Fibroblast of the aortic adventitia (primary cell): Measurements from ENCODE around the gene RFX1. TPM values are rescaled to one million over a fixed set of nuclear protein-coding genes. Genes with fewer than 3 reads are reported as not detected.
A peak's percentile ranks its signal among the peaks of the same experiment; 100 is the strongest.

Experiments
- DNase-seq: peaks from one replicate; pipeline ENCODE4 v3.0.0-alpha.2; 2010; ENCODE audit warnings: low read depth
- H3K4me3 ChIP-seq: 2 replicates; pipeline ENCODE4 v1.5.1; 2011; ENCODE audit warnings: low read depth, mild to moderate bottlenecking, control low read depth, low read length, moderate library complexity
- CTCF ChIP-seq: IDR thresholded peaks from 2 replicates; pipeline ENCODE4 v1.5.1; 2011; ENCODE audit warnings: mild to moderate bottlenecking, low read length, control low read depth, inconsistent platforms; ENCODE audit not compliant: insufficient read depth
- total RNA-seq: library from RNA; depleted of rRNA; stranded (reverse); fragments of >200 nt; gene quantifications from 2 replicates; pipeline ENCODE4 v1.2.3, GENCODE V29; 2012; ENCODE audit warnings: low replicate concordance

Gene RFX1
- total RNA-seq, 1 donor, result 3.4 TPM

GRCh38 chr19:13959962-13960862 lies 45.9 kb downstream of the RFX1 start:
- H3K4me3 ChIP-seq, result no peak overlapping the region
- peak; percentile 16 for TF ChIP-seq CTCF
- DNase-seq, result no peak

GRCh38 chr19:13959141-13959961 lies 46.8 kb downstream of the RFX1 start:
- no peak for DNase-seq

GRCh38 chr19:13958043-13958442 lies 48.1 kb downstream of the RFX1 start:
- no peak for TF ChIP-seq CTCF
- H3K4me3 ChIP-seq, result no peak overlapping the region
- DNase-seq, result no peak

More at GRCh38 chr19:13959141-13959961, 46.8 kb downstream of the RFX1 start:
- no peak overlapping the region for H3K4me3 ChIP-seq
- no peak for TF ChIP-seq CTCF

- no peak for TF ChIP-seq CTCF
- H3K4me3 ChIP-seq, result no peak overlapping the region
- DNase-seq, result no peak
Observed at GRCh38 chr19:13957051-13957450, 49.1 kb downstream of the RFX1 start.

- no peak for DNase-seq
- no peak overlapping the region for H3K4me3 ChIP-seq
- no peak for TF ChIP-seq CTCF
Observed at GRCh38 chr19:13956365-13956744, 49.8 kb downstream of the RFX1 start.

- TF ChIP-seq CTCF, result no peak
- no peak overlapping the region for H3K4me3 ChIP-seq
- no peak for DNase-seq
Observed at GRCh38 chr19:13955662-13956364, 50.3 kb downstream of the RFX1 start.
